Endothelial cell (in vitro differentiated cells): ENCODE data around the gene DDC. TPM values are rescaled to one million over a fixed set of nuclear protein-coding genes. Genes with fewer than 3 reads are reported as not detected.

Source experiments
- DNase-seq: peaks from one replicate; pipeline ENCODE4 v3.0.0; 2021; ENCODE audit warnings: low spot score
- H3K27ac Mint-ChIP-seq: one replicate; pipeline ENCODE4 v1.8.0; 2021; ENCODE audit warnings: mixed read lengths, inconsistent platforms; ENCODE audit not compliant: unreplicated experiment
- H3K27me3 Mint-ChIP-seq: one replicate; pipeline ENCODE4 v1.8.0; 2021; ENCODE audit warnings: mild to moderate bottlenecking, moderate library complexity, mixed read lengths, inconsistent platforms; ENCODE audit not compliant: unreplicated experiment
- H3K36me3 Mint-ChIP-seq: one replicate; pipeline ENCODE4 v1.8.0; 2021; ENCODE audit warnings: mild to moderate bottlenecking, low read depth, mixed read lengths, inconsistent platforms; ENCODE audit not compliant: unreplicated experiment
- H3K4me1 Mint-ChIP-seq: one replicate; pipeline ENCODE4 v1.8.0; 2021; ENCODE audit warnings: mild to moderate bottlenecking, mixed read lengths, inconsistent platforms; ENCODE audit not compliant: unreplicated experiment
- H3K4me3 Mint-ChIP-seq: one replicate; pipeline ENCODE4 v1.8.0; 2021; ENCODE audit warnings: mild to moderate bottlenecking, mixed read lengths, inconsistent platforms; ENCODE audit not compliant: unreplicated experiment
- H3K9me3 Mint-ChIP-seq: one replicate; pipeline ENCODE4 v1.8.0; 2021; ENCODE audit warnings: mixed read lengths, inconsistent platforms; ENCODE audit not compliant: unreplicated experiment
- total RNA-seq: library from RNA; stranded (reverse); fragmentation: NEBNext Ultra II Directional; extraction: Animal tissue kit (Norgen Biotek cat#: 25700); gene quantifications from one replicate; pipeline ENCODE4 v1.2.1, GENCODE V29; 2021; ENCODE audit not compliant: unreplicated experiment
- TF ChIP-seq, protein P1 (sequence below): fragments of 200-600 bp; sonication (generic); IDR thresholded peaks from one replicate; pipeline ENCODE4 v1.5.0; 2021; ENCODE audit warnings: antibody characterized with exemption; ENCODE audit not compliant: unreplicated experiment

DDC gene
- total RNA-seq, 1 donor from 2014 or later = not detected

DNA sequence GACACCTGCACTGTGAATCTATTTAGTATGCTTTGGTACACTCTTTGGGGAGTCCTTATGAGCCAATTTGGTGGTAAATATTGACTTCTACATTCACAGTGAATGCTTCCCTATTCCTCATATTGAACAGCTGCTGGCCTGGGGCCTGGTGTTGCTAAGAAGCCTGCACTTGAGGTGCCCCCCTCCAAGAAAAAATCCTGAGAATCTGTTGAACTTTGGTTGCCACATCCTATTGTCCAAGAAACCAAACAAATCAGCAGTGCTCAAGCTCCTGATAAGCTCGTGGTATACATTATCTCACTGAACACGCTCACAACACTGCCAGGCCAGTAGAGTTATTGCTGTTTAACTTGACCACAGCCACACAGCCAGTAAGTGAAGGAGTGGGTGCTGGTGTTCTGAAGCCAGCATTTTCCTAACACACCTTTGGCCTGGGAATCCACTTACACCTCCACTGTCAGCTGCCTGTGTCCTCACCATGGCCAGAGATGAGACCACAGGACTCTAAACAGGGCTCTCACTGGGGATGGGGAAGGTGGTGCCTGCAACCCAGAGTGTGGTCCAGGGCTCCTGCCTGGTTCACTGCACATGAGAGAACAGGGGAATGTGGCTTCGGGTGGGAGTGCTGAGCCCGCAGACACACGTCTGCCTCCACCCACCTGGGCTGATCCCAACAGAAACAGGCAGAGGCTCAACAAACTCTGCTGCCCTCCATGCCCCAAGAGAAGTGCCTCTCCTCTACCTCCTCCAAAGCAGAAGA, 6.7 kb downstream of the DDC start:
- Mint-ChIP-seq H3K36me3 (no peaks in the 10 kb centered on the region), H3K27me3 (peaks cover 3% of the 10 kb centered on the region), H3K4me1 (no peaks in the 10 kb centered on the region), H3K9me3 (no peaks in the 10 kb centered on the region), H3K4me3 (no peak overlapping the region), H3K27ac (no peak overlapping the region)
- no peak for DNase-seq
- TF ChIP-seq, protein P1, sequence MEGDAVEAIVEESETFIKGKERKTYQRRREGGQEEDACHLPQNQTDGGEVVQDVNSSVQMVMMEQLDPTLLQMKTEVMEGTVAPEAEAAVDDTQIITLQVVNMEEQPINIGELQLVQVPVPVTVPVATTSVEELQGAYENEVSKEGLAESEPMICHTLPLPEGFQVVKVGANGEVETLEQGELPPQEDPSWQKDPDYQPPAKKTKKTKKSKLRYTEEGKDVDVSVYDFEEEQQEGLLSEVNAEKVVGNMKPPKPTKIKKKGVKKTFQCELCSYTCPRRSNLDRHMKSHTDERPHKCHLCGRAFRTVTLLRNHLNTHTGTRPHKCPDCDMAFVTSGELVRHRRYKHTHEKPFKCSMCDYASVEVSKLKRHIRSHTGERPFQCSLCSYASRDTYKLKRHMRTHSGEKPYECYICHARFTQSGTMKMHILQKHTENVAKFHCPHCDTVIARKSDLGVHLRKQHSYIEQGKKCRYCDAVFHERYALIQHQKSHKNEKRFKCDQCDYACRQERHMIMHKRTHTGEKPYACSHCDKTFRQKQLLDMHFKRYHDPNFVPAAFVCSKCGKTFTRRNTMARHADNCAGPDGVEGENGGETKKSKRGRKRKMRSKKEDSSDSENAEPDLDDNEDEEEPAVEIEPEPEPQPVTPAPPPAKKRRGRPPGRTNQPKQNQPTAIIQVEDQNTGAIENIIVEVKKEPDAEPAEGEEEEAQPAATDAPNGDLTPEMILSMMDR = no peak

DNA sequence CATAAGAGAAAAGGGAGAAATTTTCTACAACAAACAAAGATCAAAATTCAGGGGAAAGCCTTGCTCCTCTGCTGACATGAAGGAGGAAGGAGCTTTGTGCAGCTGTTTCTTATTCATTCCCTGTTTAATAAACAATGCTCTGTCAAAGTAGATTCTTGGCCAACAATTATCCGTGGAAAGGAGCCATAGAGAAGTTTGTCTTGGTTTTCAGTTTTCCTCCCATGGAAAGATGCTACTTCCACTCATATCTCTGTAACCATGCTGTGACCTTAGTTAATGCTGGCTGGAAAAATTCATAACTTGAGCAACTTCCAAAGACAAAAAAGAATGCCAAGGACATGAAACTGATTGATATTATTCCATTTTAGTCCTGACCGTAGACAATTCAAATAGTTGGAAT, 8.1 kb downstream of the DDC start:
- H3K4me3 Mint-ChIP-seq = no peak overlapping the region
- peaks cover 3% of the 10 kb centered on the region for H3K27me3 Mint-ChIP-seq
- no peaks in the 10 kb centered on the region for H3K4me1 Mint-ChIP-seq
- H3K27ac Mint-ChIP-seq = no peak overlapping the region
- H3K36me3 Mint-ChIP-seq = no peaks in the 10 kb centered on the region
- DNase-seq = no peak
- no peaks in the 10 kb centered on the region for H3K9me3 Mint-ChIP-seq
- TF ChIP-seq, protein P1 = no peak

DNA sequence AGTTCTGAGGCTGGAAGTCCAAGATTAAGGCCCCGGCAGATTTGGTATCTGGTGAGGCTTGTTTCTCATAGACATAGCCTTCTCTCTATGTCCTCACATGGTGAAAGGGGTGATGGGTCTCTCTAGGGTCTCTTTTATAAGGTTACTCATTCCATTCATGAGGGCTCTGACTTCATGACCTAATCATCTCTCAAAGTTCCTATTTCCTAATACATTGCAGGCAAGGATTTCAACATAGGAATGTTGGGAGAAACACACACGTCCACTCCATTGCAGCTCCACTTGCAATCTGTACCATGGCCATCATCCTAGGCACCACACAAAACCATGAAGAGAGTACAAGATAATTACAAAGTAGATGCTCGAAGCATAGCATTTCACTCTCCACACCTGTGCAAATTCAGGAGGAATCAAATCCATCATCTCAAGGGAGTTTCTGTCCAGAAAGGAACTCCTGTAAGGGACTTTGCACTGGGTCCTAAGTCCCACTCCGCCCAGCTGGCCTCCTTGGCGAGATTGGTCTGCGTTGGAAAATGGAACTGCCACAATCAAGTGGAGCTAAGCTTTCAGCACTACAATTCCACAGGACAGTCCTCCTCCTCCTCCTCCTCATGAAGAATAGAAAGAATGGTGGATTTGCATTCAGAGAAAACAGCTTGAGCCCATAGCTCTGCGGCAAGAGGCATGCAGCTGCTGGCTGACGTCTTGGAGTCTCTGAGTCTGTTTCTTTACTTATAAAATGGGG, 8.8 kb downstream of the DDC start:
- TF ChIP-seq, protein P1 = no peak
- Mint-ChIP-seq H3K27me3 (peaks cover 3% of the 10 kb centered on the region), H3K9me3 (no peaks in the 10 kb centered on the region), H3K27ac (no peak overlapping the region), H3K36me3 (no peaks in the 10 kb centered on the region), H3K4me3 (no peak overlapping the region), H3K4me1 (no peaks in the 10 kb centered on the region)
- DNase-seq = no peak

DNA sequence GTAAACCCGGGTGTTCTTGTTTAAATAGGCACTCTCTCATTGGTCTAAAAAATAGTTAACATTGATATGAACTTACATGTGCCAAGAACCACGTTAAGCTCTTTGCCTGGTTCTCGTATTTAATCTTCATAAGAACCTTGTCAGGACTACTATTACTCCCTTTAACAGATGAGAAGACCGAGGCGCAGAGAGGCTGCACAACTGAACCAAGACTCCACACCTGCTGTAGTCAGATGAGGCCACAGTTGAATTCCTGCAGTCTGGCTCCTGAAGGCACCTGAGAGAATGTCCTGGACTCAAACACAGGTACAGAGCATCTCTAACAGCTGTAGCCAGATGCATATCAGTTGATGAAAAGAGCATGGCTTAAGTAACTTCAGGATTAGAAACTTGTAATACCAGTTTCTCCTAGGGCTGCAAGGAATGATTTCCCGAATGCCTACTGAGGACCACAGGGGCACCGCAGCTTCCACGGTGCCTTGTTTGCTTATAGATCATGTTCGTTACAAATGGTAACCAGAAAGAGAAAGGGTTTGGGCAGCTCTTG, 9.5 kb downstream of the DDC start:
- H3K4me3 Mint-ChIP-seq = no peak overlapping the region
- no peak overlapping the region for H3K27ac Mint-ChIP-seq
- H3K9me3 Mint-ChIP-seq = no peaks in the 10 kb centered on the region
- TF ChIP-seq, protein P1 = no peak
- no peaks in the 10 kb centered on the region for H3K36me3 Mint-ChIP-seq
- peaks cover 3% of the 10 kb centered on the region for H3K27me3 Mint-ChIP-seq
- DNase-seq = no peak
- H3K4me1 Mint-ChIP-seq = no peaks in the 10 kb centered on the region
